B cell (primary cell): ENCODE results near the gene EFCAB3.
"Not testable (repeated sequence)": the region's sequence is repeated elsewhere in the genome, so short reads cannot be mapped to it uniquely, and the experiment has no call there.

Experiments used
- EZH2 ChIP-seq: IDR thresholded peaks from 2 replicates; pipeline ENCODE4 v1.6.1; 2012; ENCODE audit warnings: borderline replicate concordance, low read depth, mild to moderate bottlenecking, moderate library complexity, low read length; ENCODE audit not compliant: insufficient read depth, poor library complexity, severe bottlenecking
- TF ChIP-seq, protein P1 (sequence below): fragments of 200-600 bp; IDR thresholded peaks from one replicate; pipeline ENCODE4 v1.8.0; 2022; ENCODE audit warnings: antibody characterized with exemption, mild to moderate bottlenecking

DNA sequence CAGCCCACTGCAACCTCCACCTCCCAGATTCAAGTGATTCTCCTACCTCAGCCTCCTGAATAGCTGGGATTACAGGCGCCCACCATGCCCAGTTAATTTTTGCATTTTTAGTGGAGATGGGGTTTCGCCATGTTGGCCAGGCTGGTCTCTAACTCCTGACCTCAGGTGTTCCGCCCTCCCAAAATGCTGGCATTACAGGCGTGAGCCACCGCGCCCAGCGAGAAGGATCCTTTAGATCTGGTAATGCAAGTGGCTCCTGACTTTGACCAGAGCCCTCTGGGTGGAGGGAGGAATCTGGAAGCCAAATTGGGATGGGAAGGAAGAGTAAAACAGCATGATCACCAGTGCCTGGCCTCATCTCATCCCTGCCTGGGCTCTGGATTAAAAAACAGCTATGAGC lies 84.9 kb downstream of the EFCAB3 start:
- TF ChIP-seq, protein P1, sequence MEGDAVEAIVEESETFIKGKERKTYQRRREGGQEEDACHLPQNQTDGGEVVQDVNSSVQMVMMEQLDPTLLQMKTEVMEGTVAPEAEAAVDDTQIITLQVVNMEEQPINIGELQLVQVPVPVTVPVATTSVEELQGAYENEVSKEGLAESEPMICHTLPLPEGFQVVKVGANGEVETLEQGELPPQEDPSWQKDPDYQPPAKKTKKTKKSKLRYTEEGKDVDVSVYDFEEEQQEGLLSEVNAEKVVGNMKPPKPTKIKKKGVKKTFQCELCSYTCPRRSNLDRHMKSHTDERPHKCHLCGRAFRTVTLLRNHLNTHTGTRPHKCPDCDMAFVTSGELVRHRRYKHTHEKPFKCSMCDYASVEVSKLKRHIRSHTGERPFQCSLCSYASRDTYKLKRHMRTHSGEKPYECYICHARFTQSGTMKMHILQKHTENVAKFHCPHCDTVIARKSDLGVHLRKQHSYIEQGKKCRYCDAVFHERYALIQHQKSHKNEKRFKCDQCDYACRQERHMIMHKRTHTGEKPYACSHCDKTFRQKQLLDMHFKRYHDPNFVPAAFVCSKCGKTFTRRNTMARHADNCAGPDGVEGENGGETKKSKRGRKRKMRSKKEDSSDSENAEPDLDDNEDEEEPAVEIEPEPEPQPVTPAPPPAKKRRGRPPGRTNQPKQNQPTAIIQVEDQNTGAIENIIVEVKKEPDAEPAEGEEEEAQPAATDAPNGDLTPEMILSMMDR = not testable (repeated sequence)
- not testable (repeated sequence) for TF ChIP-seq EZH2
